RPMI8226 (cell line): ENCODE data around the gene SRD5A1.
A peak's percentile ranks its signal among the peaks of the same experiment; 100 is the strongest.

Experiments used
- DNase-seq: peaks from one replicate; pipeline ENCODE4 v3.0.0-alpha.2; 2015

Gene SRD5A1, protein sequence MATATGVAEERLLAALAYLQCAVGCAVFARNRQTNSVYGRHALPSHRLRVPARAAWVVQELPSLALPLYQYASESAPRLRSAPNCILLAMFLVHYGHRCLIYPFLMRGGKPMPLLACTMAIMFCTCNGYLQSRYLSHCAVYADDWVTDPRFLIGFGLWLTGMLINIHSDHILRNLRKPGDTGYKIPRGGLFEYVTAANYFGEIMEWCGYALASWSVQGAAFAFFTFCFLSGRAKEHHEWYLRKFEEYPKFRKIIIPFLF

DNA sequence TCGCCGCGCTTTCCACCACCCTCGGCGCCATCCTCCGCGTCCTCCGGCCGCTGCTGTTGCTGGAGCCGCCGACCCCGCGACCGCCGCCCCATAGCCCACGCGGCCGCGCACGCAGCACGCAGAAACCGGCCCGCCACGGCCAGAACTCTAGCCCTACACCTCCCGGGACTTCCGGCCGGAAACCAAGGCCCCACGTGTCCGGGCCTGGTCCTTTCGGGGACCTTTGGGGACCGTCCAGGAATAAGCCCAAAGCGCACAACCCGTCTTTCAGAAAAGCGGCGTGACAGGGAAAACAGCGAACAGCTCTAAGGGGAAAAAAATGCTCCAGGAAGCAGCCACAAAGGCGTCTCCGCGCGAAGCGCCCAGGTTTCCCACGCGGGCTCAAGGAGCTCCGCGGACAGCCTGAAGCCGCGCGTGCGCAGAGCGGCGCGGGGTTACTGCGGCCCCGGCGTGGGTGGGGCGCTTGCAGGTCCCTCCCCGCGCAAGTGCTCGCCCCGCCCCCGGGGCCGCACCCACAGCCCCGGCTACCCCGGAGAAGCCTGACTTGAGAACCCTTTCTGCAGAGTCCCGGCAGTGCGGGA is at the start of gene SRD5A1, which contains the start of gene NSUN2:
Gene SRD5A1, plus strand, starts transcription at position 553 of the 581 bp plus-strand sequence. CDS start 137 bp downstream, outside the sequence.
Gene NSUN2, minus strand, starts transcription at position 157 of the 581 bp plus-strand sequence. Its CDS starts 65 bp downstream, at position 92.
- peak; percentile 87 for DNase-seq

DNA sequence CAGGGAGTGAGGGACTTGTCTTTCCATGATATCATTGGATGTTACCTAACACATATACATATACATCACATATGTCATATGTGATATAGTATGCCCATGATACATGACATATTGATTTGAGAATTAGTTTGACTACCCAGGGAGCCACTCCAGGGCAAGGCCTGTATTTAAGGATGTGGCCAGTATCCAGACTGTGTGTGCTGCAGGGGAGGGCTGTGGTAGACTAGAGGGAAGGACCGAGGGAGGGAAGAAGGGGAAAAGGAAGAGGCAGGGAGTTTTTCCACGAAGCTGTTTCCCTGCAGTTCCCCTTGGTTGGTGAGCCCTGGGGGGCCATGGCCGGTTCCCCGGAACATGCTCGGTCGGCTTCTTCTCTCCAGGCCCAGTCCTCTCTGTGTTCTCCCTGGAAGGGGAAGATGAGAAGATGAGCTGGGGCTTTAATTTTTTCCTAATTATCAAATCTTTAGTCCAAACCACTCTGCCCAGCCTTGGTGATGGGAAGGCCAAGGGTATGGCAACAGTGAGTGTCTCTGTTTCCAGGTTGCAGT is 49.1 kb upstream of the SRD5A1 start:
- no peak for DNase-seq

DNA sequence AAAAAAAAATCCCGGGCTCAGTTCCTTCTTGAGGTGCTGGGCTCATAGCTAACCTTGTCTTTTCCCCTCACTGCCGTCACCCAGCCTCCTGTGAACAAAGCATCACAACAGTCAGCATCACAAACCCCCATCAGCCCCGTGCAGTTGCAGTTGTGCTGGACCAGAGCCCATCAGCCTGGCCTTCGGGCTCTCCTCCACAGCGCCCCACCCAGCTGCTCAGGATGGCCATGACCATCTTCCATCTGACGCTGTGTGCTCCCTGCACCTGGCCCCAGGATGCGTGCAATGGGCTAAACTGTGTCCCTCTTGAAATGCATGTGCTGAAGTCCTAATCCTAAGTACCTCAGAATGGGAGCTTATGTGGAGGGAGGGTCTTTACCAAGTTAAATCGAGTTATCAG is 48.5 kb upstream of the SRD5A1 start:
- no peak for DNase-seq

DNA sequence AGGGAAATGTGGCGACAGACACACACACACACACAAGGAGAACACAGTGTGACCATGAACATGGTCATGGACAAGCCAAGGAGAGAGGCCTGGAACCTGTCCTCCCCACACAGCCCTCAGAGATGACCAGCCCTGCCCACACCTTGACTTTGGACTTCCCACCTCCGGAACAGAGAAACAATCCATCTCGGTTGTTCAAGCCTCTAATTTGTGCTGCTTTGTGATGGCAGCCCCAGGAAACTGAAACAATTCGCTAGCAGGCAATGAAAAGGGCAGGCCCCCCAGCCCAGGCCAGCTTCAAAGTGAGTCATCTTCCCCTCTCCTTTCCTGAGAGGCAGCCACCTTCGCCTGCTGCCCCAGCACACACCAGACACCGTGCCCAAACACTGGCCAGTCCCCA is 48.1 kb upstream of the SRD5A1 start:
- DNase-seq = no peak

DNA sequence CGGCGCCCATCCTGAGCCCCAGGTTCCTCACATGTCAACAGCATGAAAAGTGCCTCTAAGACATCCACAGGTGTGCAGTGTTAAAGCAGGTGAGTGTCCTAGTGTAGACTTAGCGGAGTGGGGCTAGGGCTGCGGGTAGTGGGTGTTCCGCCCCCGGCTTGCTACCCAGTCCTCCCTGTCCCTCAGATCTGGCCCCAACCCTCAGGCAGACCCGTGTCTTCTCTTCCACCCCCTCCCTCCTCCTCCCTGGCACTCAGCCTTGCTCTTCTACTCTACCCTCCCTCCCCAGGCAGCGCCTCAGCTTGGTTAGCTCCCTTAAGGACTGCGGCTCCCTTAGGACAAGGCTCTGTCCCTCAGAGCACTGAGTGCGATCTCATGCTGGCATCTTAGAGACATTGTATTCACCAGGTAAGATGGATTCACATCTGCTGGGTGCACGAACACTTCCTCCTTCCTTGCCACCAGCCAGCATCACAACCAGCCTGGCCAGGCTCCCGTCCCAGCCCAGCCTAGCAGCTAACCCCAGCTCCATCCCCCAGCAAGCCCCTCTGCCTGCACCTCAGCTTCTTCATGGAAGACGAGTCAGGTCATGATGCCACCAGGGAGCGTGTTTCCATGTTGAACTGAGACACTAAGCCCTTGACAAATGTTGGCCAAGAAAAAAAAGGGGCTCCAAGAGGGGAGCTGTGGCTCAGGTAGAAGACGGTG is 47.1 kb upstream of the SRD5A1 start:
- no peak for DNase-seq

DNA sequence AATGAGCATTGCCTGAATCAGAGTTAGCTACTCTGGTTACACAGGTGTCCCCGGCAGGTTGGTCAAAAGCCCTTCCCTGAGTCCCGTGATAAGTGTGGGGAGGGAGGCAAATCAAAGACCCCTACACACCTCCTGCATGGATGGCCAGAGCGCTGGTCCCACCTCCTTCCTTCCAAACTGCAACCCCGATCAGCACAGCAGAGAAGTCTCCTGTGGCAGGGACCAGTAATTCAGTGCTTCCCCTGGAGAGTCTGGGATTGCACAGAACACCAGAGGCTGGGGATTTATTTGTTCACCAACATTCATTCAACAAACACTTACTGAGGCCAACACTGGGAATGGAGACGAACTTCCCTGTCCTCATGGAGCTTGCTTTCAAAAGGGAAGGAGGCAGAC is 46.6 kb upstream of the SRD5A1 start:
- DNase-seq = no peak

DNA sequence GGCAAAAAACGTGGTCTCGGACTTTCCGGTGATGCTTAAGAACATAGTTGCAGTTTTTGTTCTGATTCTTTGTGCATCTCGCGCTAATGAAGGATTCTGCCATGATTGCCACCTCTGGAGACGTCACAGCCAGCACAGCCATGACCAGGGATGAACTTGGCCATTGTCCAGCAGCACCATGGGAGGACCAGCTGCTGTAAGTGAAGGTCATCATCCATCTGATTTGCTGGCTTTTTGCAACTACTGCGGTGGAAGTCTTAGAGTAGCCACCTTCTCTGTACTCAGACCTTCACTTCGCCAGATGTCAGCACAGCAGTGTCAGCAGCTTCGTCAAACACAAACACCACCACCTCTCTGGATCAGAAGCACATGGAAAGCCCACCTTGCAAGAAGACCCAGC is 46.1 kb upstream of the SRD5A1 start:
- DNase-seq = no peak

DNA sequence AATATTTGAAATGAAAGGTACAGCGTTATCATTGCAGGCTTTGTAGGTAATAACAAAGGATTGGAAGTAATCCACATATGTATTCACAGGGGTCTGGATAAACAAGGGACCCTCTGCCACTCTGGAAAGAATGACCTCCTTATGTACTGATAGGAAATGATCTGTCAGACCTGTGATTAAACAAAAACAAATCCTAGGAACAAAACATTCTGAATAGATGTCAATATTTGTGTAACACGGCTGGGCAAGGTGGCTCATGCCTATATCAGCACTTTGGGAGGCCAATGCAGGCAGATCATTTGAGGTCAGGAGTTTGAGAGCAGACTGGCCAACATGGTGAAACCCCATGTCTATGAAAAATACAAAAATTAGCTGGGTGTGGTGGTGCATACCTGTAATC is 42.7 kb upstream of the SRD5A1 start:
- no peak for DNase-seq

DNA sequence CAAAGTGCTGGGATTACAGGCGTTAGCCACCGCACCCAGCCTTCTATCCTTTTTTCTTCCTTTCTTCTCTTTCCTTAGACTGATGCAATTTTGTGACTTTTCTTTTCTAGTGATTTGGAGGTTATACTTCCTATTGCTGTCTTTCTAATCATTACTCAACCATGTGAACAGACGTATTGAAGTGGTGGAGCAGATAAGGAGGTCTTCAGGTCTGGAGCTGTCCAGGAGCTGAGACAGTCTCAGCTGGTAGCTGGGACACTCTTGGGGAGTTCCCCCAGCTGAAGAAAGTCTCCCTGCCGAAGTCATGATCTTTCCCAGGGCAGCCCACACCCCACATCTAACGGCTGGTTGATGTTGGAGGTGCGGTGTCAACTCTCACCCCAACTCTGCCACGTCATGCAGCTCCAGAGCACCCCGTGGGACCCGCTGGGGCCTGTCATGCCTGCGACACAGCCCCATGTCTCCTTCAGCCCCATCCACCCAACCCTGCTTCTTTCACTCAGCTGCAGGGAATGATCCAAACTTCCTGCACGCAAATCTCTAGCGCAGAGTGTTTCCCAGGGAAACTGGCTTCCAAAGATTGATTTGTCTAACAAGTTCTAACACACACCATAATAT is 41.5 kb upstream of the SRD5A1 start:
- DNase-seq = no peak

DNA sequence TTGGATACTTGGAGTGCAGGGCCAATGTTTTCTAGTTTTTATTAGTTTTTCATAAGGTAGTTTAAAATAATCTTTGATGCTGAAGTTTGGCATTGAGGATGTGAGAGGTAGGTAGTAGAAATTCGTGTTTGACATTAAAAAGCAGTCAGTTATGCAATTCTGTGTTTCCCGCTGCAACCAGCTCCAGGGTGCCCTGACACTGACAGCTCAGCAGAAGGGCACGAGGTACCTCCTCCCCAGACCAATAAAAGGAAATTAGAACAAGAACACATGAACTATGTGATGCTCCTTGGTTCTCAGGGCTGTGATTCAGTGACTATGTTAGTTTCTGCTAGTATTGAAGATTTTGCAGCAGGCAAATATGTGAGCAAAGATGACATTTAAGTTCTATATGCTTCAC is 40.6 kb upstream of the SRD5A1 start:
- no peak for DNase-seq

DNA sequence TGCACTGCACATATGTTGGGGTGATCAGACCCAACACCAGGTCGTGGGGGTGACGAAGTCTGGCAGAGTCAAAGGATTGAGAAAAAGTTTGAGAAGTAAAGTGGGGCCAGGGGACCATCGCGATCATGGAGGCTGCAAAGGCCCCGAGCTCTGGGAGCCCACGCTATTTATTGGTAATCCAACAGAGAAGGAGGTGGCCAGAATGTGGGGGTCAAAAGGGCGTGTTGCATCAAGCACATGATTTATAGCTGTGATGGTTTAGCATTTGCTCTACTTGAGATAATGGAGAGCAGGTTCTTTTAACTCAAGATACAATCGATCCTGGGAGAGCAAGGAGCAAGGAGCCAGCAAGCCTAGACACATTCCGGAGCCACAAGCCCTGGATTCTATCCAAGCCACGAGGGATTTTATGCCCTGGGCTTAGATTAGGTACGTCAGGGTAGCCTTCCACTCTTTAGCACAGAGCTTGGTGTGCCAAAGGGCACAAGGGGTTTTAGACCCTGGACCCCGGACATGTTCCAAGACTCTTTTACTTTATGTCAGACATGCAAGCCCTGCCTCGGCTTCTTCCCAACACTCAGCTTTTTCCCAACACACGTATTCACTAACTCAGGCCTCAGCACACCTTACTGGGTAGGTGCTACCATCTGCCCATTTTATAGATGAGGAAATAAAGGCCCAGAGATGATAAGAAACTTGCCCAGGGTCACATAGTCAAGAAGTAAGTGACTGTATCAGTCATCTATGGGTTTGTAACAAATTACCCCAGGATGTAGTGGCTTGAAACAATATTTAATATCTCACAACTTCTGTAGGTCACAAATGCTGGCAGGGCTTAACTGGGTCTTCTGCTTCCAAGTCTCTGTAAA is 39.9 kb upstream of the SRD5A1 start:
- no peak for DNase-seq

DNA sequence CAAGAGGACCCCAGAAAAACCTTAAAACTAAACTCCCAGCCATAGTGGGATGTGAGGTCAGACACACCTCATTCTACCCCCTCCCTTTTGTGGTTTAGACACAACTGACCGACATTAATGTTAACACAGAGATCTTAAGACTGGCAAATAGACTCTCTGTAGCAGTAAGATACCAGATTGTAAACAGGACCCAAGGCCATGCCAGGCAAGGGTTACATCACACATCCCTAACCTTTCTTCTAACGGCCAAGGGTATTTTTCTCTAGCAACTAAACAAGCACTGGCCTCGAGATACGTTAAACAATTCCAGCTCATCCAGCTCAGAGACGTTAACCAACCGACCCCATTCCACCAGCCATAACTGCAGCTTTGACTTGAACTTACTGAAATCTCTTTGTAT is 39.2 kb upstream of the SRD5A1 start:
- no peak for DNase-seq

DNA sequence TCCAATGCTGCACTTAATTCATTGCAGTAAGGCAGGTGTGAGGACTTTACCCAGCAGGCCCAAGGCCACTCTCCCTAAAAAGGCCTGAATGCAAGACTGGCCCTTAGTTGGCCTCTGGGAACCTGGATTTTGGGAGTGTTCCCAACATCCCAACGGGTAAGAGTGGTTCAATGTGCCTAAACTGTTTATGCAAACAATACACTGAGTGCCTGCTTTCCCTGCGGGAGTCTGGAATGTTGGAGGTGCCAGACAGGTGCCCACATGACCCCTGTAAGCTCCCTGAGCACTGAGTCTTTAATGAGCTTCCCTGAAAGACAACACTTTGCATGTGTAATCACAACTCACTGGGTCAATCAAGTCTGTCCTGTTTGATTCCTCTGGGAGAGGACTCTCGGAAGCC is 37.8 kb upstream of the SRD5A1 start:
- DNase-seq = no peak

DNA sequence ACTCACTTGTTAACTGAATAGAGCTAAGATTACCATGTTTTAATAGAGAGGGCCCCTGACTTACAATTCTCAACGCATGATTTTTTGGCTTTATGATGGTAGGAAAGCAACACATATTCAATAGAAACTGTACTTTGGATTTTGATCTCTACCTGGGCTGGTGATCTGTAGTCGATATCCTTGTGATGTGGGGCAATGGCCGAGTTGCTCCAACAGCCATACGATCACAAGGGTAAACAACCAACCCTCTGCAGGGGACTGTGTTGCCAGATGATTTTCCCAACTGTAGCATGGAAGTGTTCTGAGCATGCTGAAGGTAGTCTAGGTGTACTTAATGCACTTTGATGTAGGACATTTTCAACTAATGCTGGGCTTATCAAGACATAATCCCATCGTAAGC is 36.9 kb upstream of the SRD5A1 start:
- DNase-seq = no peak

DNA sequence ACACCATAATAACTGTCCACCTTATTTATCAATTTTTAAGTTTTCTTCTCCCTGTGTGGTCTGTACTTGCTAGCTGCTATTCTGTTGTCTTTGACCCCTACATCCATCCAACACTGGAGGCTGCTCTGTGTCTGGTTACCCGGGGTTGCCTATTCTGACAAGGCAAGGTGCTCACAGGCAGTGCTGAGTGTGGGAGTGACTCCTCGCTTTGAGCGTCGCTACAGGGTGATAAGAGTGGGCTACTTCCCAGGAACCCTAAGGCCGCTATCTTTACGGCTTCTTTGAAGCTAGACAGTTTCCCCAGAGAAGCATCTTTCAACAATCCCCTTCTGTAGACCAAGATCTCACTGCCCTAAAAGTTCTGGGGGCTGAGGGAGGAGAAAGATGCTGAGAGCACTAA is 35.7 kb upstream of the SRD5A1 start:
- no peak for DNase-seq

DNA sequence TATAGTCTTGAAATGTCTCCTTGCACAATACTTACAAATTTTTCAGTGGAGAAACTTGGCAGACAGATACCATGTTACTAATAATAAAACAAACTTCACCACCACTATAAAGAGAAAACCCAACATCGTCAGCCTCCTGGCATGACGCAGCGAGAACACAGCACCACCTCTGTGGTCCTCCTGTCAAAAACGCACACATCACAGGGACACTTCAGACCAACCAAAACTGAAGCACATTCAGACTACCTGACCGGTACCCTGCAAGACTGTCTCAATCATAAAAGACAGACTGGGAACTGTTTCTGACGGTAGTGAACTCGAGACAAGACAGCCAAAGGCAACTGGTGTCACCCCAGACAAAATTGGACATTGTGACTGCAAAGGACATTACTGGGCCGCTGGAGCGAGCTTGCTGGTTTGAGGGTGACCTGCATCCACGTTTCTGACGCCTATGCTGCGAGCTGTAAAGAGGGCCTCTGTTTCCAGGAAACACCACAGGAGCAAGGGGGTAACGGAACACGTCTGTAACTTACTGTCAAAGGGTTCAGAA is 34.8 kb upstream of the SRD5A1 start:
- no peak for DNase-seq

DNA sequence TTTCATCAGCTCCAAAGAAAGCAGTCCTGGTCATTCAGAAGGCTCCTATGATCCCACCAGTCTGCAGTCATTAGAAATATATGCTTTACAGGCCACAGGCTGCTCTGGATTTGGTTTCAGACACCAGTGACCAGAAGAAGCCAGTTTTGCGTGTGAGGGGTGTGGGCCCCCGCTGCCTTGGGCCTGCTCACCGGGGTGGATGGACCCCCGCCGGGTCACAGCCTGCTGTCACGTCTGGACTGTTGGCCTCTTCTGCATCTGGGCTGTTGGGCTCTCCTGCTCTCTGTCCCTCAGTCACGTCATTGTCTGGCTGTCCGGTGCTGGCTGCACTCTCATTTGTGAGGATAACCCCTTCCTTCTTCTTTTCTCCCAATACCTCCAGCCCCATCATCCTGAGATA is 33.5 kb upstream of the SRD5A1 start:
- no peak for DNase-seq

DNA sequence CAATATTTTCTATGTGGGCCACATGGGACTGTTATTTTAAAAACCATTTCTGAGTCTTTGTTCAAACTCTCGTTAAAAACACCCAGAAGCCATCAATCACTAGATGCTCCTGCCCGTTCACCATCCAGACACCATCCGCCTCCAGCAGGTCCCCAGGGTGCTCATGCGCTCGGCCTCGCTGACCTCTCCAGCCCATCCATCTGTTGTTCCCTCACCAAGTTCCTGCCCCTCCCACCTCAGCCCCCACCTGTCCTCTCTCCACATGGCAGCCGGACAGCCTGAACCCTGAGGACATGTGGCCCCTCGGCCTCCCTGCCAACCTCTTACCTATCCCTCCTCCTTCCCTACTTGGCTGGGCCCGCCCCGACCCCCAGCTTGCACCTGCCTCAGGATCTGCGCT is 32.0 kb upstream of the SRD5A1 start:
- DNase-seq = no peak

DNA sequence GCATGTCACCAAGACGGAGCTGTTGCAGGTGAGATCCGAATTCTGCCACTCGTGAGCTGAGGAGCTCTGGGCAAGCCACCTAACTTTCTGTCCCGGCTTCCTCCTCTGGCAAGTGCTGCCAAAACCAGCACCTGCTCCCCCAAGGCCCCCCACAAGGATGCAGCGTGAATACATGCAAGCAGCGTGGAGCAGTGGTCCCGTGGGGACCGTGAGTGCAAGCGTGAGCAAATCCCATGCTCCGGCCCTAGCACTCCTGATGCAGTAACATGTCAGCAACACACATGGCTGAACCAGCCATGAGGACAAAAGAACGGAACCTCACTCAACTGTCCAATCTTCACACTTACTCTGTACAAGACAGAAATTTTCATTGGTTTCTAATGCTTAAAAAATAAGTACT is 31.4 kb upstream of the SRD5A1 start:
- DNase-seq = no peak

DNA sequence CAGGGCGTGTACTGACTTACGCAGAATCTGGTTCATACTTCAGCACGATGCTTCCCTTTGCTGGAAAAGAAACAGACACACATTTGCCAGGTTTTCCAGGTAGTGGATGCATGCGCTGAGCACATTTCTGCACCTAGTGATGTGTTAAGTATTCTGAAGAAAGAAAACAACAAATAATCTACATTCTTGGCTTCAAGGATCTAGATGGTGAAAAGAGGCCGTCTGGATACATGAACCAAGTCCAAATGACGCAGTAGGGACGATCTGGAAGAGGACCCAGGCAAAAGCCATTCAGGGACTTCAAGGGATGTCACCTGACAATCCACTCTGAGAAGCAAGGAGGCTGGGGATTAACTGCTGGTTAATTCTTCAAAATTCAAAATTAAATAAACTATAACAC is 30.8 kb upstream of the SRD5A1 start:
- no peak for DNase-seq

DNA sequence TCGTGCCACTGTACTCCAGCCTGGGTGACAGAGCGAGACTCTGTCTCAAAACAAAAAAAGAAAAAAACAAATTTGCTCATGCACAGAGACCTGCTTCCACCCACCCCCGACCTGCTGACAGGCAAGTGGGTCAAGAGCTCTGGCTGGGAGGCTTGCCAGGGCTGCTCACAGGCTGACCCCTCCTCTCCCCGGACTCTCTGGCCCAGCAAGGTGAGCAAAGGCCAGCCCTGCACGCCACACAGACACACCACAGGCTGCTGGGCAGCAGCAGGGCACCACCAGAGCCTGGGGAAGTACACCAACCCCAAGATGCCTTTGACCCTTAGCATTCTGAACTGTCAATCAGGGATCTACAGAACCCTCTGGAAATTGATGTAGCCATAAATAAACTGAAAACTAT is 29.6 kb upstream of the SRD5A1 start:
- no peak for DNase-seq

DNA sequence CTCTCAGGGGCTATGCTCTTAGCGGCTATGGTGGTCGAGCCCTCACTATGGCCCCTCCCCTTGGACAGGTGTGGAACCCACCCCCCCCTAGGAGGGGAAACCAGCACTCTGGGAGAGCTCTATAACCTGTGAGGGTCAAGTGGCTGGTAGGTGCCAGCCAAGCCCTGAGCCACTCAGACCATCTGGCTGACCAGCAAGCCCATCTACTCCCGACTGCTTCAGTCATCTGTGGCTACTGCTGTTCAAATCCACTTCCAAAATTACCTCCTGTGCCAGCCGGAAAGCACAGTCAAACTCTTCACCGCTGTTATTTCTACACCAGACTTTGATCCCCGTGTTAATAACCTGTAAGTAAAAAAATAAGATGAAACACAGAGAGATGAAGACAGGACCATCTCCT is 28.9 kb upstream of the SRD5A1 start:
- no peak for DNase-seq
